Prostate gland (tissue), 2 donors: Measurements from ENCODE around the gene NUDT8. TPM values are rescaled to one million over a fixed set of nuclear protein-coding genes. Genes with fewer than 3 reads are reported as not detected.
"Not testable (repeated sequence)": the region's sequence is repeated elsewhere in the genome, so short reads cannot be mapped to it uniquely, and the experiment has no call there.

Experiments
- DNase-seq: peaks from one replicate; pipeline ENCODE4 v3.0.0-alpha.2; 2019; ENCODE audit warnings: low spot score
- H3K27ac ChIP-seq, 2 donors: fragments of 200-600 bp; sonication (generic); 2 replicates each; pipeline ENCODE4 v1.5.1; 2017 to 2019
- H3K27me3 ChIP-seq: fragments of 200-600 bp; sonication (generic); replicated peaks from 2 replicates; pipeline ENCODE4 v1.5.1; 2019; ENCODE audit not compliant: insufficient read depth
- H3K36me3 ChIP-seq, 2 donors: fragments of 200-600 bp; sonication (generic); 1 replicate in 1 of 2; 2 replicates in 1 of 2; pipeline versions ENCODE4 v1.5.1 to v1.8.1; 2017 to 2019
- H3K4me1 ChIP-seq: fragments of 200-600 bp; sonication (generic); replicated peaks from 2 replicates; pipeline ENCODE4 v1.5.1; 2019
- H3K4me3 ChIP-seq, 2 donors: fragments of 200-600 bp; sonication (generic); 2 replicates each; pipeline ENCODE4 v1.5.1; 2017 to 2019
- H3K9me3 ChIP-seq: fragments of 200-600 bp; sonication (generic); 2 replicates; pipeline ENCODE4 v1.5.1; 2017
- POLR2A ChIP-seq: fragments of 450-650 bp; IDR thresholded peaks from one replicate; pipeline ENCODE4 v1.6.1; 2016; ENCODE audit warnings: antibody characterized with exemption, mild to moderate bottlenecking
- POLR2AphosphoS5 ChIP-seq: sonication (generic); formaldehyde crosslinking; IDR thresholded peaks from one replicate; pipeline ENCODE4 v1.6.1; 2017; ENCODE audit warnings: antibody characterized with exemption
- WGBS: methylation state at CpG from one replicate; pipeline ENCODE4 v1.1.5; 2018; 5-methylcytosine and 5-hydroxymethylcytosine counted together
- intact Hi-C: fragments of 100-400 bp; cut with DNase I; formaldehyde crosslinking; loops from one replicate; pipeline ENCODE4 v1.14.2; 2022
- total RNA-seq, 2 donors: library from RNA; depleted of rRNA; stranded (reverse); fragments of >200 nt; gene quantifications; one replicate each; pipeline ENCODE4 v1.1.0, GENCODE V29; 2016
- TF ChIP-seq, protein P1 (sequence below), 4 experiments: fragments of 200-600 bp in 2 of 4; fragments of 450-650 bp in 2 of 4; sonication (generic) in 2 of 4; IDR thresholded peaks; 1 replicate in 3 of 4; 2 replicates in 1 of 4; pipeline ENCODE4 v1.5.1; 2016 to 2019; ENCODE audit warnings: antibody characterized with exemption in 4 of 4, mild to moderate bottlenecking in 2 of 4, moderate library complexity in 2 of 4

NUDT8 gene
- total RNA-seq, 2 donors from 2014 or later, result 7.2 to 29.2 TPM

DNA sequence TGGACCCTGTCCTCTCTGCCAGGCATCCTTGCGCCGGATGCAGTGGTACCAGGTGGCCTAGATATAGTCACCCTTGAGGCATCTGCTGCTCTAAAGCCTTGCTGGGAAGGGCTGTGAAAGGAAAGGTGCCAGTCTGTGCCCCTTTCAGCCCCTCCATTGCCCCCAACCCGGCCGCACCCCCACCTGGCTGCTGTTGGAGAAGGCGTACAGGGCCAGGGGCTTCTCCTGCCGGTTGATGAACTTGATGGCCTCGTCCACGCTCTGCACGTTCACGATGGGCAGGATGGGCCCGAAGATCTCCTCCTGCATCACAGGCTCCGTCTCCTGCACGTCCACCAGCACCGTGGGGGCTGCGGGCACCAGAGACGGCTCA is 34.5 kb upstream of the NUDT8 start:
- Histone ChIP-seq H3K27me3 (no peaks in the 10 kb centered on the region), H3K9me3 (no peaks in the 10 kb centered on the region), H3K36me3 (no peaks in the 10 kb centered on the region), H3K4me3 (no peak overlapping the region), H3K27ac (no peak overlapping the region), H3K4me1 (no peaks in the 10 kb centered on the region)
- DNase-seq, result no peak
- TF ChIP-seq POLR2A (no peak), POLR2AphosphoS5 (no peak)
- TF ChIP-seq, protein P1, sequence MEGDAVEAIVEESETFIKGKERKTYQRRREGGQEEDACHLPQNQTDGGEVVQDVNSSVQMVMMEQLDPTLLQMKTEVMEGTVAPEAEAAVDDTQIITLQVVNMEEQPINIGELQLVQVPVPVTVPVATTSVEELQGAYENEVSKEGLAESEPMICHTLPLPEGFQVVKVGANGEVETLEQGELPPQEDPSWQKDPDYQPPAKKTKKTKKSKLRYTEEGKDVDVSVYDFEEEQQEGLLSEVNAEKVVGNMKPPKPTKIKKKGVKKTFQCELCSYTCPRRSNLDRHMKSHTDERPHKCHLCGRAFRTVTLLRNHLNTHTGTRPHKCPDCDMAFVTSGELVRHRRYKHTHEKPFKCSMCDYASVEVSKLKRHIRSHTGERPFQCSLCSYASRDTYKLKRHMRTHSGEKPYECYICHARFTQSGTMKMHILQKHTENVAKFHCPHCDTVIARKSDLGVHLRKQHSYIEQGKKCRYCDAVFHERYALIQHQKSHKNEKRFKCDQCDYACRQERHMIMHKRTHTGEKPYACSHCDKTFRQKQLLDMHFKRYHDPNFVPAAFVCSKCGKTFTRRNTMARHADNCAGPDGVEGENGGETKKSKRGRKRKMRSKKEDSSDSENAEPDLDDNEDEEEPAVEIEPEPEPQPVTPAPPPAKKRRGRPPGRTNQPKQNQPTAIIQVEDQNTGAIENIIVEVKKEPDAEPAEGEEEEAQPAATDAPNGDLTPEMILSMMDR (IDR thresholded peaks at IDR 0.05), result no peak
- WGBS, result 95% methylated on average over 16 of the region's 16 CpGs
- intact Hi-C loops, result no loop called here

DNA sequence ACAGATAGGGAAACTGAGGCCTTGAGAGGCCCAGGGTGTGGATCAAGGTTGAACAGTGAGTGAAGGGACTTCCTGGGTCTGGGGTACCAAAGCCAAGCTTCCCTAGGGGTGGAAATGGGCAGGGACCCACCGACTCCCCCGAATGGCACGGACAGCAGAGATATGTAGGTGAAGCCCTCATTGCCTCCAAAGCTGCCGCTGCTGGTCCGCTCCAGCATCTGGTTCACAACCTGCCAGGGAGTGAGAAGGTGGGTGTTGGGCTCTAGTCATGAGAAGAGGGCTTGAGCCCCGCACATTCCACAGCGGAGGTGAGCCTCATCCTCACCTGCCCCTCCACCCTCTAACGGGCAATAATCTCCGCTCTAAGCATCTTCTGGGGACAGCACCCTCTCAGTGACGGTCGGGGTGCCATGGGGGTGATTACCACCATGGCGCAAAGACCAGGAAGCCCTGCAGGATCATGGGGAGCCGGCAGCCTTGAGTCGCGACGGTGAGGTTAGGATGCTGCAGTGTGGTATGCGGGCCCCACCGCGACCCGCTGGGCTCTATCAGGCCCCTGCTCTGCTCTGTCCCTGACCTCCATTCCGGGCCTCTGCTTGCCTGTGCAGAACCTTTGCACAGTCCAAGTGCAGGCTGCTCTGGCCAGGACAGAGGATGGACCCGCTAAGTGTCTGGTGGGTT is 33.9 kb upstream of the NUDT8 start:
- DNase-seq, result no peak
- Histone ChIP-seq H3K9me3 (no peaks in the 10 kb centered on the region), H3K27me3 (no peaks in the 10 kb centered on the region), H3K27ac (no peak overlapping the region), H3K36me3 (no peaks in the 10 kb centered on the region), H3K4me1 (no peaks in the 10 kb centered on the region), H3K4me3 (no peak overlapping the region)
- intact Hi-C loops, result no loop called here
- TF ChIP-seq, protein P1 (IDR thresholded peaks at IDR 0.05), result no peak
- TF ChIP-seq POLR2A (no peak), POLR2AphosphoS5 (no peak)
- WGBS, result 94% methylated on average over 22 of the region's 22 CpGs

DNA sequence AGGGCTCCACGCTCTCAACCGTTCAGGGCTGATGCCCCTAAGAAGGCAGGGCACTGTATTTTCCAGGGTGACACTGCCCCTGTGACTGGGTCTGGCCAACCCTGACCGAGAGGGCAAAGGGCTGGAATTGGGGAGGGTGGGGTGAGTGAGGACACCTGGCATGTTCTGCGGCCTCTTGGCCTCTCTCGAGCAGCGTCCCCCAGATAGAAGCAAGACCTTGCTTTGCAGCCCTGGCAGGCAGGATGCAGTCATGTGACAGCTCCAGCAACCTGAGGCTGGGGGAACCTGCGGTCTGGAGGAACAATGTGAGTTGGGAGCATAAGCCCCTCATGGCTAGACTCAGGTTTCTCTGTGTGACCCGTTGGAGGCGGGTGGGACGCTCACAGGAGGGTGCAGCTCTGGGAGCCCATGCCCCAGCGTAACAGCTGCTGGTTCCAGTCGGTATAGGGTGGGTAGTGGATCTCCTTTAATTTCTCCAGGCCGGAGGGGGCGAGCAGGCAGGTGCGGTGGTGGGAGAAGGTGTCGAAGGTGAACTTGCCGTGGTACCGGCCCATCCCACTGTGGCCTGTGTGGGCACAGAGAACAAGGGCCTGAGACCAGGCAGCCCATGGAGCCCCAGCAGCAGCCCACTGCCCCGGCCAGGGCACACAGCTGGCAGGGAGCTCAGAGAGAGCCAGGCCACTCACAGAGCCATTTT is 33.2 kb upstream of the NUDT8 start:
- H3K9me3 ChIP-seq, result no peaks in the 10 kb centered on the region
- no peak for TF ChIP-seq POLR2AphosphoS5
- TF ChIP-seq POLR2A, result no peak
- TF ChIP-seq, protein P1 (IDR thresholded peaks at IDR 0.05), result no peak
- intact Hi-C loops, result no loop called here
- H3K4me1 ChIP-seq, result no peaks in the 10 kb centered on the region
- H3K27me3 ChIP-seq, result no peaks in the 10 kb centered on the region
- DNase-seq, result no peak
- no peak overlapping the region for H3K27ac ChIP-seq
- no peaks in the 10 kb centered on the region for H3K36me3 ChIP-seq
- H3K4me3 ChIP-seq, result no peak overlapping the region
- WGBS, result 85% methylated on average over 19 of the region's 19 CpGs

DNA sequence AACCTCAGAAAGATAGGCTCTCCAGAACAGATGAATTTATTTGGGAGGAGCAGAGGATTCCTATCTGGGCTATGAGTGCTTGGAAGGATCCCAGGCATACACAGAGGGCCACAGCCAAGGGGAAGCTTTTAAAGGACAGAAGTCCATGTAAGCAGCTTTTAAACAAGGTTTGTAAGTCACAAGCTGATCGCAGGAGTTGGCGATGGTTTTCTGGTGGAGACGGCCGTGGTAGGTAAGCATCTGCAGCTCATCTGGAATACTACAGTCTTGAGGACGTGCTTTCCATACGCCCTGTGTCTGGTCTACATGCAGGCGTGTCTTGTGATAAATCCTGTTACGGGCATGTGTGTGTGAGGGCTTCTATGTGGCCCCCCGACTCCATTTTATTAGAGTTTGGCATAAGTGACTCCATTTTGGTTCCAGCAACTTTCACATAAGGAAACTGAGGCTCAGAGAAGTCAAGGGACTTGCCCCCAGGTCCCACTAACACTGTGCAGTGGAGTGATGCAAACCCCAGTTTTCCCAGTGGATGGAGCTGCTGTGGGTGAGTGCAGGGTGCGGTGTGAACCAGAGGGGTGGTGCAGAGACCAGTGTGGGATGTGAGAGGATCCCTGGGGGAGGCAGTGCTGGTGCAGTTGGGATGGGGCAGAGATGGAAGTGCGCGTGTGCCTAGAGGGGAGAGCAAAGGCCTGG is 32.6 kb upstream of the NUDT8 start:
- H3K36me3 ChIP-seq, result no peaks in the 10 kb centered on the region
- TF ChIP-seq, protein P1 (IDR thresholded peaks at IDR 0.05), result no peak
- TF ChIP-seq POLR2A (no peak), POLR2AphosphoS5 (no peak)
- no peaks in the 10 kb centered on the region for H3K9me3 ChIP-seq
- H3K27me3 ChIP-seq, result no peaks in the 10 kb centered on the region
- DNase-seq, result no peak
- no peak overlapping the region for H3K27ac ChIP-seq
- WGBS, result 88% methylated on average over 12 of the region's 12 CpGs
- intact Hi-C loops, result no loop called here
- H3K4me3 ChIP-seq, result no peak overlapping the region
- no peaks in the 10 kb centered on the region for H3K4me1 ChIP-seq

DNA sequence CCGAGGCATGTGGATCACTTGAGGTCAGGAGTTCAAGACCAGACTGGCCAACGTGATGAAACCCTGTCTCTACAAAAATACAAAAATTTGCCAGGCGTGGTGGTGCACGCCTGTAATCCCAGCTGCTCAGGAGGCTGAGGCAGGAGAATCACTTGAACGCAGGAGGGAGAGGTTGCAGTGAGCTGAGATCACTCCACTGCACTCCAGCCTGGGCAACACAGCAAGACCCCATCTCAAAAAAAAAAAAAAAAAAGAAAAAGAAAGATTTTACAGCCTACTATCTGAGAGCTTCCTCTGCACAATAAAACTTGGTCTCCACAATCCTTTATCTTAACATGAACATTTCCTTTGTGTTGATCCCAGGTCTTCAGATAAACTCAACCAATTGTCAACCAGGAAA is 31.0 kb upstream of the NUDT8 start:
- H3K36me3 ChIP-seq, DNase-seq, intact Hi-C loops, H3K27me3 ChIP-seq, H3K9me3 ChIP-seq, H3K27ac ChIP-seq, H3K4me1 ChIP-seq, H3K4me3 ChIP-seq: not testable (repeated sequence)
- 77% methylated on average over 5 of the region's 5 CpGs for WGBS
